ENCODE measurements around the gene CTRB1.
"Not testable (repeated sequence)": the region's sequence is repeated elsewhere in the genome, so short reads cannot be mapped to it uniquely, and the experiment has no call there.

CTRB1 gene

GRCh38 chr16:75242436-75243078, 23.8 kb downstream of the CTRB1 start:
- DNase-seq, result not testable (repeated sequence)

GRCh38 chr16:75243667-75244224, 25.0 kb downstream of the CTRB1 start:
- no peak for DNase-seq

- DNase-seq, result no peak
These were observed 25.5 kb downstream of the CTRB1 start for GRCh38 chr16:75244225-75244809.

GRCh38 chr16:75244844-75245758, 26.3 kb downstream of the CTRB1 start:
- no peak for DNase-seq

- no peak for DNase-seq
These were observed 27.9 kb downstream of the CTRB1 start for GRCh38 chr16:75246504-75247205.

GRCh38 chr16:75247249-75247648, 28.5 kb downstream of the CTRB1 start:
- no peak for DNase-seq

GRCh38 chr16:75248142-75248535, 29.4 kb downstream of the CTRB1 start:
- no peak for DNase-seq

- no peak for DNase-seq
These were observed 30.0 kb downstream of the CTRB1 start for GRCh38 chr16:75248536-75249380.

- no peak for DNase-seq
These were observed 30.7 kb downstream of the CTRB1 start for GRCh38 chr16:75249441-75249840.

- DNase-seq, result no peak
These were observed 31.5 kb downstream of the CTRB1 start for GRCh38 chr16:75250089-75250808.

- DNase-seq, result peak; percentile 32
These were observed 32.1 kb downstream of the CTRB1 start for GRCh38 chr16:75250809-75251279.

- no peak for DNase-seq
These were observed 32.7 kb downstream of the CTRB1 start, which contains the start of gene BCAR1 for GRCh38 chr16:75251280-75252048. BCAR1 (minus strand) TSS chr16:75251624; CDS start chr16:75251482, 142 bp downstream.

- DNase-seq, result no peak
These were observed 33.5 kb downstream of the CTRB1 start for GRCh38 chr16:75252049-75252864.

- DNase-seq, result no peak
These were observed 34.4 kb downstream of the CTRB1 start for GRCh38 chr16:75252946-75253911.

- no peak for DNase-seq
These were observed 35.6 kb downstream of the CTRB1 start for GRCh38 chr16:75254359-75254837.

- no peak for DNase-seq
These were observed 37.3 kb downstream of the CTRB1 start for GRCh38 chr16:75256059-75256571.

- DNase-seq, result no peak
These were observed 38.0 kb downstream of the CTRB1 start for GRCh38 chr16:75256696-75257343.

Measured in stimulated activated CD4-positive, alpha-beta T cell treated with anti-CD3 and anti-CD28 coated beads, Interleukin-4, amount 100 ng/mL, for 1 hour (primary cell).